NCI-H2107 (cell line): ENCODE data around the gene PCNX2.
A peak's percentile ranks its signal among the peaks of the same experiment; 100 is the strongest.

ENCODE experiments used
- DNase-seq: peaks from one replicate; lab custom pipeline; 2025; lab: John Stamatoyannopoulos, UW

Gene PCNX2

GRCh38 chr1:232962761-232963745, 332.5 kb downstream of the PCNX2 start:
- no peak for DNase-seq

DNA sequence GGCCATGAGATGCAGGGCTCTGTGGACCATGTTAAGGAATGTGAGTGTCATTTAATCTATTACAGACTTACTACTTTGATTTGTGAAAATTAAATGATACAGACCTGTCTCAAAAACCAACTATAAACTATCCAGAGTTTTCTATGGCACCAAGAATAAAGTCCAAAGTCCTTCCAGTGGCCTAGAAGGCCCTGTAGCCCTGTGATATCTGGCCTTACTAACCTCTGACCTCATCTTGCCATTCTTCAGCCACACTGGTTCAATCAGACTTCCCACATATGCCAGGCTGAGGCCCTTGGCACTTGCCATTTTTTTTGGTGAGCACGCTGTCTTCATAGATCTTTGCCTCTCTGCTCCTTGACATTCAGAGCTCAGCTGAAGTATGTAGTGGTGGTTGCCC, 337.5 kb downstream of the PCNX2 start:
- DNase-seq = no peak

- no peak for DNase-seq
Measured at GRCh38 chr1:232956081-232956480, 339.4 kb downstream of the PCNX2 start.

- no peak for DNase-seq
Measured at GRCh38 chr1:232954594-232955365, 340.7 kb downstream of the PCNX2 start.

GRCh38 chr1:232952514-232953499, 342.7 kb downstream of the PCNX2 start:
- DNase-seq = no peak

DNA sequence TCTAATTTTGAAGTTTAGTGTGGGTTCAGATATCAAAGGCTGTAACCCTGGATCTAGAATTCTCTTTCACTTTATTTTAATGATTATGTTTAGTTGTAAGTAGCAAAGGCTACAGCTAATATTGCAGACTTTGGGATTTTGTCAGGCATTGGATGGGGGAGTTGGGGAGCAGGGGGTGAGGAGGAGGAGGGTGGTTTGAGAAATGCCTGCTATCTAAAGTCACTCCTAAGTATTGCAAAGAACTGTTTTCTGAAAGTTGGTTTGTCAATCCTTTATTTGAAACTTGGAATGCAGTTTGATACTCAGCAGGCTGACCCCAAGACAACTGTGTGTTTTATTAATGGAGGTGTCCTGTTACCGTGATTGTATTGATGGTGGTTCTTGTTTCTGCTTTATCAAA, 343.9 kb downstream of the PCNX2 start:
- no peak for DNase-seq

DNA sequence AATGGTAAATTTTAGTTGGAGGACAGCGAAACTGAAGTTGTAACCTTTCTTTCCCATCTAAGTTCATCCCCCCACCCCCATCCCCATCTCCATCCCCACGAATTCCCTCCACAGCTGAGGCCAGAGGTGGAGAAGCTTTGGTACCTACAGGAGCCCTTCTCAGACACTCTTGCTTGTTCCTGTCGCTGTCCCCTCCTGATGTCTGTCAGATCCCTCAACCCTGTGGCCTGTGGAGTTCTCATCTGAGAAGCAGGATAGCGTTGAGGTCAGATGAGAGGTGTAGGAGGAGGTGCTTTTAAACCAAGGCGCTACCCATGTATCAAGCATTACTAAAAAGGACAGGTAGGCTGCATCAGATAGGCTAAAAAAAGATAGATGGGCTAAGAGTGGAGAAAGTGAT, 344.3 kb downstream of the PCNX2 start:
- DNase-seq = no peak

DNA sequence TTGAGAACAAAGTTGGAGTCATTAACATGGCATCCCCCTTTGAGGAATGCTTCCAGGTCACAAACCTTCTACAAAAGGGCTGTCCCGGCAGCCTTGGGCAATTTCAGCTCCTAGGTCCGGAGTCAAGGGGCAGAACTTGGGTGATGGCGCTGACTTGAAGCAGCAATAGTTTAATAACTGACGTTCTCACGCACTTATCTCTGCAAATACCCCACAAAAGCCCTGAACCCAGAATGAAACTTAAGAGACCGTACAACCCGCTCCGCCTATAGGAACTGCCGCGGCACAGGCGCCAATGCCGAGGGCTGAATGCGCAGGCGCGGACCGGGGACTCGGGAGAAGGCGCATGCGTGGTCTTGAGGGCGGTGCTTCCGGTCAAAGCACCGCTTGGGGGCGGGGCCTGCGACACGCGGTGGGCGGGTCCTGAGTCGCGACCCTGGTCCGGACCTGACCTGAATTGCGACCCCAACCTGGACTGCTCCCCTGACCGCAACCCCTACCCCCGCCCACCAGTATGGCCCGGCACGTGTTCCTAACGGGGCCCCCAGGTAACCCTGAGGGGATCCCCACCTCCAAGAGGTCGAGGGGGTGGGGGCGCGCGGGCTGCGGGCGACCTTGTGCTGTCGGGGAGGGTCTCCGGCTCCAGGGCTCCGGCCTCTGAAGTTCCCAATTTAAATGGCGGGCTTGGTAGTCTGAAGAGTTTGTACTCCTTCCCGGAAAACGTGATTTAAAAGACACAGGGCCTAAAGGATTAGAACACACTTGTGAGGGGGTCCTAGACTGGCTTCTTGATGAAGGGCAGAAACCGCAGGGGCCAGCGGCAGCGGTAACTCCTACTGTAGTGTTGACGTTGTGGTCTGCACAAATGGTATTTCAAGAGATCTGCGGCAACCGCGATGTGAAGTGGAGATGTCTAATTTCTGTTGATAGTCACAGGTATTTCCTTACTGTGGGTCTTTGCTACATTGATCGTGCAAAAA, 345.0 kb downstream of the PCNX2 start, which contains the start of gene NTPCR:
Gene NTPCR, plus strand, starts transcription at position 415 of the 980 bp plus-strand sequence. Its CDS starts 100 bp downstream, at position 515.
- DNase-seq = peak; percentile 95

DNA sequence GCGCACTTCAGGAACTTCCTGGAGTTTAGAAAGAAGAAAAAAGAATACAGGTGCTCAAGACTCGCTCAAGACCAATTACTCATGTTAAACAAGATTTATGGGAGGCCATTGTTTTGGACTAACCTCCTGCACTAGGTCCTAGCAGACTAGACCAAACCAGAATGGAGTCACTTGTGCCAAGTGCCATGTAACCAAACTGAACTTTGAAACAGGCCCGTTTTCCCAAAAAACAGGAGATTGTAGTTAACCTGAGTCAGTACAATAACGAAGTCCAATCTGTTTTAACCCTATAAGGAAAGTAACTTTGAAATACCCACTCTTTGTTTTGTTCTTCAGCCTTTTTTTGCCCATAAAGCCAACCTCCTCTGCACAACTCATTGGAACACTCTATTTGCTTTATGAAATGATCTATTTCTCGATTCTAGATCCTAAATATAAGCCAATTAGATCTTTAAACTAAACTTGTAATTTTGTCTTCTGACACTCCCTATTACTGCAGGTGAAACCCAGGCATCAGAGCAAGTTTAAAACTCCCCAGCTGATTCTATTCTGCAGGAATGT, 345.8 kb downstream of the PCNX2 start:
- no peak for DNase-seq

DNA sequence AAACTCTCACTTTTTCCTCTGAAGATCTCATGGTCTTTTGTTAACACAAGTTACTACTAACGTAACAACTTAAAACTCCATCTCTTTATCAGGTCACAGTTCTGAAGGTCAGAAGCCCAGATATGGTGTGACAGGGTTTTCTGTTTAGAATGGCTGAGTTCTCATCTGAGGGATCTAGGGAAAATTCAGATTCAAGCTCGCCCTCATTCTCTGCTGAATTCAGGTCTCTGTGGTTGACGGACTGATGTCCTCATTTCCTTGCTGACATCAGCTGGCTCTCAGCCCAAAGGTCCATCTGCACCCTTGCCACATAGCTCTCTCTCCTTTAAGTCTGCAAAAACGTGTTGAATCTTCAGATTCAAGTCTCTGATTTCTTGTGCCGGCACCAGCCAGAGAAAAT, 351.2 kb downstream of the PCNX2 start:
- DNase-seq = no peak

DNA sequence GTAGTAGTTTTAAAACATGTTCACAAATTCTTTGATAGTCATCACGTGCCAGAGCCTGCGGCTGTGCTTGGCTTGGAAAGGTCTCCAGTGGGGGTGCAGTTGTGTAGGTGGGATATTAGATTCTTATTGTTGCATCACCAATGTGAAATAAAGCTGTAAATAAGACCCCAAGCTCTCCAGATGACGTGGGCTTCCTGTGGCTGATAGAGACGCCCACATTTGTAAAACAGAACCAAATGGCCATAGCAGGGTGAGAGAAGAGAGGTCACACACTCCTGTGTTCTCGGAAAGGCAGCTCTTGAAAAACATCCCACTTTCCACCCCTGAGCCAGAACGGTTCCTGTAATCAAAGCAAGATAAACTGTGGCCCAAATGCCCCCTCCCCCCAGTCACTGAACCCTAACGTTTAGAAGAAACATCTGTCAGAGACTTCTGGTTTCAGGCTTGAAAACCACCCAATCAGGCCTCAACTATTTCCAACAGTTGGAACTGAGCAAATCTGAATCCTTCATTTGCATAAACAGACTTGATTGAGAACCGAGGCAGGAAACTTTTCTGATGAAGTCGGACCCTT, 351.8 kb downstream of the PCNX2 start:
- no peak for DNase-seq

GRCh38 chr1:232942413-232943294, 352.9 kb downstream of the PCNX2 start:
- DNase-seq = no peak

DNA sequence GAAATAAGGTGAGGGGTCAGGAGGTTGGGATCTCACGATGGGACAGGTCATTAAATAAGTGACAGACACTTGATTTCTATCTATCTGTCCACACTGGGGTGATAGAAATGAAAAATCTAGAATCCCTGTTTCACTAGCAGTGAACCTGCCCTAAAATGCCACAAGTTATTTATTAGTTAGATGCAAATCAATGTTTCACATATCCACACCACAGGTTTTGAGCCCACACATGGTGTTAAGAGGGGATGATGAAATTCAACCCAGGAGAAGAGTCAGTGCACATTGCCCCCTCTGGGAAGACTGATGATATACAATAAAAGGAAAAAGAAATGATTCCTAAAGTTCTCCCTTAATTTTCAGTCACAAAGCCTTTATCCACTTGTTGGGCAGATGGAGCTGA, 355.3 kb downstream of the PCNX2 start:
- DNase-seq = no peak

GRCh38 chr1:232939748-232940147, 355.8 kb downstream of the PCNX2 start:
- DNase-seq = no peak

- no peak for DNase-seq
Measured at GRCh38 chr1:232938926-232939325, 356.6 kb downstream of the PCNX2 start.

- DNase-seq = no peak
Measured at GRCh38 chr1:232937741-232938375, 357.7 kb downstream of the PCNX2 start.

- DNase-seq = no peak
Measured at GRCh38 chr1:232936941-232937340, 358.6 kb downstream of the PCNX2 start.
